ENCODE data around the gene DPP10. TPM values are rescaled to one million over a fixed set of nuclear protein-coding genes. Genes with fewer than 3 reads are reported as not detected.

The DPP10 gene
- total RNA-seq, 2 donors from 2014 or later: not detected

DNA sequence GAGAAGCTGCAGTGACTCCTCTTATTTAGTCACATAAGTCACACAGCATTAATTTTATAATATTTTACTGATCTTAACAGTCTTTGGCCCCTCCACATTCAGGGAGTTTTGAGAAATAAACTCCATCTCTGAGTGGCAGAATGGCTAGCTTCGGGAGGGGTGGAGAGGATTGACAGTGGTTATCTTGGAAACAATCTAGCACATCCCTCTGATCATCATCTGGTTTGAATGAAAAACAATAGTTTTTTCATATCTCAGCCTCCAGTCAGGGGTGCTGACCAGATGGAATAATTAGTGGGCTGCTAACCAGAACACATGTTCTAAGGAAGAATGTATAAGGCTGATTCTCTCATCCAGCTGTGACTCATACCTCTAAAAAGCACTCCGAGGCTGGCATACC lies 477.5 kb downstream of the DPP10 start:
- no peaks in the 10 kb centered on the region for H3K27me3 ChIP-seq (replicated peaks; ENCODE audit: insufficient read depth)
- H3K9me3 ChIP-seq: no peaks in the 10 kb centered on the region
- no peak overlapping the region for H3K27ac ChIP-seq
- TF ChIP-seq, protein P1, sequence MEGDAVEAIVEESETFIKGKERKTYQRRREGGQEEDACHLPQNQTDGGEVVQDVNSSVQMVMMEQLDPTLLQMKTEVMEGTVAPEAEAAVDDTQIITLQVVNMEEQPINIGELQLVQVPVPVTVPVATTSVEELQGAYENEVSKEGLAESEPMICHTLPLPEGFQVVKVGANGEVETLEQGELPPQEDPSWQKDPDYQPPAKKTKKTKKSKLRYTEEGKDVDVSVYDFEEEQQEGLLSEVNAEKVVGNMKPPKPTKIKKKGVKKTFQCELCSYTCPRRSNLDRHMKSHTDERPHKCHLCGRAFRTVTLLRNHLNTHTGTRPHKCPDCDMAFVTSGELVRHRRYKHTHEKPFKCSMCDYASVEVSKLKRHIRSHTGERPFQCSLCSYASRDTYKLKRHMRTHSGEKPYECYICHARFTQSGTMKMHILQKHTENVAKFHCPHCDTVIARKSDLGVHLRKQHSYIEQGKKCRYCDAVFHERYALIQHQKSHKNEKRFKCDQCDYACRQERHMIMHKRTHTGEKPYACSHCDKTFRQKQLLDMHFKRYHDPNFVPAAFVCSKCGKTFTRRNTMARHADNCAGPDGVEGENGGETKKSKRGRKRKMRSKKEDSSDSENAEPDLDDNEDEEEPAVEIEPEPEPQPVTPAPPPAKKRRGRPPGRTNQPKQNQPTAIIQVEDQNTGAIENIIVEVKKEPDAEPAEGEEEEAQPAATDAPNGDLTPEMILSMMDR (IDR thresholded peaks at IDR 0.05): no peak
- no peak for ATAC-seq (ENCODE audit: insufficient number of reproducible peaks, low FRiP score, low read depth)
- H3K4me1 ChIP-seq (ENCODE audit: control insufficient read depth in 1 of 2, low read depth in 2 of 2): no peaks in the 10 kb centered on the region
- no peak for DNase-seq (ENCODE audit: low spot score)
- H3K36me3 ChIP-seq: no peaks in the 10 kb centered on the region
- H3K4me3 ChIP-seq: no peak overlapping the region

DNA sequence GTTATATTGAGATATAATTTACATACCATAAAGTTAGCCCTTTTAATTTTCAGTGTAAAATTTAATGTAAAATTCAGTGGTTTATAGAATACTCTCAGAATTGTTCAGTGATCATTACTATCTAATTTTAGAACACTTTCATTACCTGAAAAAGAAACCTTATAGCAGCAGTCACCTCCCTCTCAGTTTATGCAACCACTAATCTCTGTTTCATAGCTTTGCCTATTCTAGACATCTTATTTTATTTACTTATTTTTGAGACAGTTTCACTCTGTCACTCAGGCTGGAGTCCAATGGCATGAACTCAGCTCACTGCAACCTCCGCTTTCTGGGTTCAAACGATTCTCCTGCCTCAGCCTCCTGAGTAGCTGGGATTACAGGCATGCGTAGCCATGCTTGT lies 479.6 kb downstream of the DPP10 start:
- H3K36me3 ChIP-seq: no peaks in the 10 kb centered on the region
- TF ChIP-seq, protein P1 (IDR thresholded peaks at IDR 0.05): no peak
- H3K9me3 ChIP-seq: no peaks in the 10 kb centered on the region
- no peak for DNase-seq (ENCODE audit: low spot score)
- no peaks in the 10 kb centered on the region for H3K27me3 ChIP-seq (replicated peaks; ENCODE audit: insufficient read depth)
- ATAC-seq (ENCODE audit: insufficient number of reproducible peaks, low FRiP score, low read depth): no peak
- no peaks in the 10 kb centered on the region for H3K4me1 ChIP-seq (ENCODE audit: control insufficient read depth in 1 of 2, low read depth in 2 of 2)
- no peak overlapping the region for H3K27ac ChIP-seq
- H3K4me3 ChIP-seq: no peak overlapping the region

DNA sequence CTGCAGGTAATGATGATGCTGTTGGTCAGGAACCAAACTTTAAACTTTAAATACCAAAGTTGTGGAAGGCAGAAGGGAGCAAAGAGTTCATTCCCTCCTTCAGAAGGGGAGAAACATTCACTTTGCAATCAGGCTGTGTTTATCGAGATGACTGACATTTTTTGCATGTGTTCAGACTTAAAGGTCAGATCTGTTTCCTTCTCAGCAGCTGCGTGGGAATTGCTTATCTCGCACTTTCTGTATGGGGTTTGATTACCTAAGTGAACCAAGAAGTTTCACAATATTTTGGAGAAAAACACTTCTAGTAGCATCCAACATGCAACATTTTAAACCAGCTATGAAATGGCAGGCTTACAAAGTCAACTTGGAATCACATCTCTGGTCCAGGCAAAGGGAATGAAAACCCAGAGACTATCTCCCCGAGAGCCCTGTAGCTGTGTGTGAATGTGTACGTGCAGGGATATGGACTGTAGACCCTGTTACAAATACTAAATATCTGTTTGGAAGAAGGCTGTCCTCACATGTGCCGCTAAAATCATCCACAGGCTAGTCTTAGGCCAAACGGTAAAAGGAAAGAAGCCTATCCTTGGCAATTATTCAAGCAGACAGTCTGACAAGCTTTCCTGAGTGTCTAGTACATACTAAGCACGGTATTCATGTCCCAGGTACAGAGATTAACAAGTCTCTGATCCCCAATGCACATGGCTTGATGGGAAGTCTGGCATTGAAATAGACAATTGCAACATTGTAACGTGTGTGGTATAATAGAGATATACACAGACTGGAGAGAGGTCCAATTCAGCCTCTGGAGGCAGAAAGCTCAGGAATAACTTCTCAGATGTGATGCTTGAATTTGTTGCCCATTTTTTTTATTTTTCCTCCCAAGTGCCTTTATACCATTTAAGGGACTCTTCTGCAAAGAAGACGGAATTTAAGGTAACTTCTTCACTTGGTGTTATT lies 483.1 kb downstream of the DPP10 start:
- no peak for ATAC-seq (ENCODE audit: insufficient number of reproducible peaks, low FRiP score, low read depth)
- TF ChIP-seq, protein P1 (IDR thresholded peaks at IDR 0.05): no peak

GRCh38 chr2:114926303-114926702 lies 483.9 kb downstream of the DPP10 start:
- Histone ChIP-seq H3K4me3 (no peak overlapping the region), H3K36me3 (no peaks in the 10 kb centered on the region)
- ATAC-seq (ENCODE audit: insufficient number of reproducible peaks, low FRiP score, low read depth): no peak

More for the DNA sequence above, 483.1 kb downstream of the DPP10 start:
- peaks cover 10% of the 10 kb centered on the region for H3K9me3 ChIP-seq
- no peaks in the 10 kb centered on the region for H3K36me3 ChIP-seq
- H3K4me1 ChIP-seq (ENCODE audit: control insufficient read depth in 1 of 2, low read depth in 2 of 2): no peaks in the 10 kb centered on the region
- DNase-seq (ENCODE audit: low spot score): no peak
- H3K27ac ChIP-seq: no peak overlapping the region
- no peaks in the 10 kb centered on the region for H3K27me3 ChIP-seq (replicated peaks; ENCODE audit: insufficient read depth)
- H3K4me3 ChIP-seq: no peak overlapping the region

DNA sequence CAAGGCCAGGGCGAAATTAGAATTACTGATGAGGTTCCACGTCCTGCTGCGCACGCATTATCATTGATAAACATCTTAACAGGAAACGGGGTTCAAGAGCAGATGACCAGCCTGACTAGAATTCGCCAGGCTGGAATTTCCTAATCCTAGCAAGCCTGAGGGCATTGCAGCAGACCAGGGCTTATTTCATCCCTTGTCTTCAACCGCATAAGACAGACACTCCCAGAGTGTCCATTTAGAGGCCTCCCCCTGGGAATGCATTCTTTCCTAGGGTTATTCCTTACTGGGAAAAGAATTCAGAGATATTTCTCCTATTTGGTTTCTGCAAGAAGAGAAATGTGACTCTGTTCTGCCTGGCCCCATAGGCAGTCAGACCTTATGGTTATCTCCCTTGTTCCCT lies 486.8 kb downstream of the DPP10 start:
- Histone ChIP-seq H3K4me1 (ENCODE audit: control insufficient read depth in 1 of 2, low read depth in 2 of 2) (no peaks in the 10 kb centered on the region), H3K27me3 (replicated peaks; ENCODE audit: insufficient read depth) (no peaks in the 10 kb centered on the region), H3K4me3 (no peak overlapping the region), H3K27ac (no peak overlapping the region), H3K9me3 (peaks cover 10% of the 10 kb centered on the region), H3K36me3 (no peaks in the 10 kb centered on the region)
- DNase-seq (ENCODE audit: low spot score) (no peak), ATAC-seq (ENCODE audit: insufficient number of reproducible peaks, low FRiP score, low read depth) (no peak)
- TF ChIP-seq, protein P1 (IDR thresholded peaks at IDR 0.05): no peak

More at GRCh38 chr2:114926303-114926702, 483.9 kb downstream of the DPP10 start:
- H3K27ac ChIP-seq: no peak overlapping the region
- no peaks in the 10 kb centered on the region for H3K4me1 ChIP-seq (ENCODE audit: control insufficient read depth in 1 of 2, low read depth in 2 of 2)
- H3K9me3 ChIP-seq: peaks cover 10% of the 10 kb centered on the region
- DNase-seq (ENCODE audit: low spot score): no peak
- no peaks in the 10 kb centered on the region for H3K27me3 ChIP-seq (replicated peaks; ENCODE audit: insufficient read depth)
- TF ChIP-seq, protein P1 (IDR thresholded peaks at IDR 0.05): no peak
